HL-60/S4 treated with retinoic acid at 250 ng/mL for 4 days and 3 days (cell line): ENCODE data around the gene BRME1.

Experiments used
- in situ Hi-C: fragments of 300-500 bp; cut with MboI; formaldehyde crosslinking; loops from 2 replicates; pipeline ENCODE4 v1.7.0; 2022; ENCODE audit warnings: low sequenced_read_pairs

The BRME1 gene

GRCh38 chr19:13849991-13850909 is 55.7 kb downstream of the BRME1 start:
- in situ Hi-C loops: loop anchor here (25.0 kb wide), 1 partner anchor 563 kb away; no protein-coding TSS in a partner anchor

GRCh38 chr19:13848798-13849676 is 56.9 kb downstream of the BRME1 start:
- in situ Hi-C loops: no loop called here

- in situ Hi-C loops: no loop called here
Measured at GRCh38 chr19:13848340-13848677, 57.6 kb downstream of the BRME1 start.

GRCh38 chr19:13847407-13848339 is 58.2 kb downstream of the BRME1 start:
- in situ Hi-C loops: no loop called here

GRCh38 chr19:13846557-13847406 is 59.1 kb downstream of the BRME1 start:
- in situ Hi-C loops: no loop called here

GRCh38 chr19:13844130-13844631 is 61.7 kb downstream of the BRME1 start:
- in situ Hi-C loops: no loop called here

- in situ Hi-C loops: no loop called here
Measured at GRCh38 chr19:13843104-13843921, 62.6 kb downstream of the BRME1 start.

- in situ Hi-C loops: no loop called here
Measured at GRCh38 chr19:13842291-13843103, 63.4 kb downstream of the BRME1 start.

GRCh38 chr19:13841962-13842290 is 64.0 kb downstream of the BRME1 start:
- in situ Hi-C loops: no loop called here

- in situ Hi-C loops: no loop called here
Measured at GRCh38 chr19:13841086-13841961, 64.6 kb downstream of the BRME1 start.

- in situ Hi-C loops: no loop called here
Measured at GRCh38 chr19:13840305-13841085, 65.4 kb downstream of the BRME1 start.

- in situ Hi-C loops: no loop called here
Measured at GRCh38 chr19:13839938-13840304, 66.0 kb downstream of the BRME1 start.

GRCh38 chr19:13839130-13839937 is 66.6 kb downstream of the BRME1 start:
- in situ Hi-C loops: no loop called here

- in situ Hi-C loops: no loop called here
Measured at GRCh38 chr19:13838435-13839129, 67.3 kb downstream of the BRME1 start.
